NT2/D1 (cell line): ENCODE results near the gene EPB41L4B.

Experiments
- DNase-seq: peaks from one replicate; pipeline ENCODE4 v3.0.0-alpha.2; 2011; ENCODE audit warnings: low read depth, low spot score
- H3K27me3 ChIP-seq: 2 replicates; pipeline ENCODE4 v1.6.0; 2011; ENCODE audit warnings: mild to moderate bottlenecking; ENCODE audit not compliant: insufficient read length, insufficient read depth
- H3K36me3 ChIP-seq: 2 replicates; pipeline ENCODE4 v1.6.1; 2011; ENCODE audit warnings: mild to moderate bottlenecking, low read length, mixed read lengths; ENCODE audit not compliant: insufficient read depth, insufficient read length
- H3K4me1 ChIP-seq: 2 replicates; pipeline ENCODE4 v1.5.1; 2011; ENCODE audit not compliant: insufficient read depth, insufficient read length
- H3K4me3 ChIP-seq: 2 replicates; pipeline ENCODE4 v1.5.1; 2011; ENCODE audit warnings: low read depth; ENCODE audit not compliant: insufficient read length
- H3K9ac ChIP-seq: 2 replicates; pipeline ENCODE4 v1.6.0; 2011; ENCODE audit warnings: low read depth; ENCODE audit not compliant: insufficient read length
- H3K9me3 ChIP-seq: 2 replicates; pipeline ENCODE4 v1.5.1; 2011; ENCODE audit warnings: mild to moderate bottlenecking, low read length; ENCODE audit not compliant: insufficient read depth
- SUZ12 ChIP-seq: IDR thresholded peaks from 2 replicates; pipeline ENCODE4 v1.6.1; 2011; ENCODE audit not compliant: insufficient read length, insufficient read depth; ENCODE audit errors: extremely low read depth
- YY1 ChIP-seq: IDR thresholded peaks from 2 replicates; pipeline ENCODE4 v1.6.1; 2011; ENCODE audit not compliant: insufficient read length, insufficient read depth
- ZNF274 ChIP-seq: IDR thresholded peaks from 2 replicates; pipeline ENCODE4 v1.6.1; 2011; ENCODE audit warnings: mild to moderate bottlenecking, low read depth, low read length

EPB41L4B gene

DNA sequence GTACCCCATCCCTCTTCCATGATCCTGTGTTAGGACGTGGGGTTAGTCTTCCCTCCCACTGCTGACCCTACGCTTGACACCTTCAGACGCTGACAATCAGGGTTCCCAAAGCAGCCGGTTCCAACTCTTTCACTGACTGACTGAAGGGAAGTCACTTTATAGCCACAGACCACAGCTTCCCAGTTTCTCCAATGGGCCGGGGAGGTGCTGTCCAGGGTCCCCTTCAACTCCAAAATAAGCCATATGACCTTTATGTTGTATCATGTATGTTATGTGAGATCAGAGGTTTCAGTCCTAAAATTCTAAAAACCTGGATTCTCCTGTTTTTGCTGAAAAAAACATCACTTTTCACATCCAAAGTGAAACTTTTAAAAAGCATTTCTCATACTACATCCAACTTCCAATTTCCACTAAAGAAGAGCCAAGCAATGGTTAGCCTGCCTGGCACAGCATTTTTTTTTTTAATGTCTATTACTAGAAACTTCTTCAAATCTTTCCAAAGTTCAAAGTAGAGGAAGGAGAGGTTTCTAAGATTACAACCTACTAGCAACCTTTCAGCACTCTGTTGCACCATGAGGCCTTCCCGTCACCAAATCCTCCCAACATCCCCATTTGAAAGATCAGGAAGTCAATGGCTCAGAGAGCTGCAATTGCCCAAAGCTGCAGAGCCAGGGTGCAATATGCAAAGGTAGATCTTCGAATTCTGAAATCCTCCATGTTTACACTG, 5.2 kb downstream of the EPB41L4B start:
- no peaks in the 10 kb centered on the region for H3K9me3 ChIP-seq
- no peaks in the 10 kb centered on the region for H3K27me3 ChIP-seq
- no peak for TF ChIP-seq ZNF274
- no peak for TF ChIP-seq SUZ12
- TF ChIP-seq YY1 = no peak
- H3K9ac ChIP-seq = no peak overlapping the region
- DNase-seq = no peak
- no peaks in the 10 kb centered on the region for H3K36me3 ChIP-seq
- H3K4me3 ChIP-seq = no peak overlapping the region
- peaks cover 7% of the 10 kb centered on the region for H3K4me1 ChIP-seq

DNA sequence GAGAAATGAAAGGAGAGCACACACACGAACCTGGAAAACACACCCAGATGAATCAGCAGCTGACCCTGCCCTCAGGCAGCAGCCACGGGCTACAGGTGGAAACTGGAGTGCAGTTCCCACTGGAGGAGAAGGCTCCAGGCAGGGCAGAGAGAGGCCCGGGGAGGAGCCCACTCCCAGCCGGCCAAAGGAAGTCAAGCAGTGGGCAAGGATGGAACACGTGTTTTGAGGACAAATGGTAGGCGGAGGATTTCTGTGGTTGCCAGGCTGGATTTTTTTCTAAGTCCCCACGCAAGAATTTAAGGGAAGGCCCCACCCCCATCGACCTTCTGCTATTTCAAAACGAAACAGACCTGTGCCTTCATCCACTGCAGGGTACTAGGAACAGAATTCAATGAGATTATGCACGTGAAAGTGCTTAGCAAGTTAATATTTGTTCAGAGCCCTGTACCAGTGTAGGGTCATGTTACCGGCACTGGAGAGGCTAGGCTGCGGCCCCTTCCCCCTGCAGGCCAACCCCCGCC, 6.8 kb downstream of the EPB41L4B start:
- no peaks in the 10 kb centered on the region for H3K27me3 ChIP-seq
- H3K36me3 ChIP-seq = peaks cover 2% of the 10 kb centered on the region
- H3K4me1 ChIP-seq = peaks cover 7% of the 10 kb centered on the region
- no peak for DNase-seq
- H3K9me3 ChIP-seq = no peaks in the 10 kb centered on the region
- no peak overlapping the region for H3K9ac ChIP-seq
- no peak overlapping the region for H3K4me3 ChIP-seq
- TF ChIP-seq ZNF274 (no peak), YY1 (no peak), SUZ12 (no peak)

DNA sequence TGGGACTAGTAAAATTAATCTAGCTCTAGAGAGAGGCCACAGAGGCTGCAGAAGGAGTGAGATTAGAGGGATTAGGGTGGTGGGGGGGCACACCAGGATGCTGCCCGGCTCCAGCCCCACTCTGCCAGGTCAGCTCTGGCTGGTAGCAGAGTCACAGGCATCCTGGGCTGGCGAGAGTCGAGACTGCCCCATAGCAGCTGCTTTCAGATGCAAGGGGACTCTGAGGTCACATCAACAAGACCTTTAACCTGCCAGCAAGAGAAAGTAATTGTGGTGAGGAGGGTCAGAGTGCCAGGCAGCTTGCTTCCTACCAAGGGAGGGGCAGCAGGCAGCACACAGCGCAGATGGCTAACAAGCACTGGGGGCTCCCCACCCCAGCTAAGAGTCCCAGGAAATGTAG, 7.5 kb downstream of the EPB41L4B start:
- no peak overlapping the region for H3K4me3 ChIP-seq
- peaks cover 7% of the 10 kb centered on the region for H3K4me1 ChIP-seq
- H3K9me3 ChIP-seq = no peaks in the 10 kb centered on the region
- peaks cover 2% of the 10 kb centered on the region for H3K36me3 ChIP-seq
- TF ChIP-seq SUZ12 = no peak
- TF ChIP-seq ZNF274 = no peak
- no peak for TF ChIP-seq YY1
- H3K27me3 ChIP-seq = no peaks in the 10 kb centered on the region
- no peak for DNase-seq
- H3K9ac ChIP-seq = no peak overlapping the region

DNA sequence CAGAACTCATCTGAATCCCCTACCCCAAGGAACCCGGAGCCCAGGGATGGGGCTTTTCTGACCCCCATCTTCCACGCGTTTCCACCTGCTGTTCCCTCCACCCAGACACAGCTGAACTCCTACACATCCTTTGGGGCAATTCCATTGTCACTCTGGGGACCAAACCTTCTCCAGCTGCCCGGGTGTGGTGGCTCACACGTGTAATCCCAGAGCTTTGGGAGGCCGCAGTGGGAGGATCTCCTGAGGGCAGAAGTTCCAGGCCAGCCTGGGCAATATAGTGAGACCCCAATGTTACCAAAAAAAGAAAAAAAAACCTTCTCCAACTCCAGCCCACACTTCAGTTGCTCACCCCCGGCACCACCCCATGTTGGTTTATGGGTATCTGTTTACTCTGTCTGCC, 8.1 kb downstream of the EPB41L4B start:
- no peak for DNase-seq
- H3K9me3 ChIP-seq = no peaks in the 10 kb centered on the region
- no peak overlapping the region for H3K4me3 ChIP-seq
- no peak overlapping the region for H3K9ac ChIP-seq
- peaks cover 7% of the 10 kb centered on the region for H3K4me1 ChIP-seq
- no peak for TF ChIP-seq ZNF274
- no peak for TF ChIP-seq YY1
- TF ChIP-seq SUZ12 = no peak
- H3K27me3 ChIP-seq = no peaks in the 10 kb centered on the region
- peaks cover 2% of the 10 kb centered on the region for H3K36me3 ChIP-seq

DNA sequence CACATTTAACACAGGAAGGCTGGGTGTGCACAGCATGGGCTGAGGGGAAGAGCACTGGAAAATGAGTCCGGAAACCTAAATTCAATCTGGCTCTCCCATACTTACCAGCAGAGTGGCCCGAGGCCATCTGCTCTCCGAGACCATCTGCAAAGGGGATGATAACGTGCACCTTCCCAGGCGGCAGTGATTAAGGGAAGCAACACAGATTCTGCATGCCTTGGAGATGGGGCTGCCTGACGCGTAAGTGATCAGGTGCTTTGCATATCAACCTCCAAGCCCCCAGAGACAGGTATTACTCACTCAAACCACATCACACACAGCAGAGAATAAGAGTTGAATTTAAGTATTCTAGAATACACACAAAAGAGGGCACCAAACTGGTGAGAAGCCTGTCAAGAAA, 9.1 kb downstream of the EPB41L4B start:
- Histone ChIP-seq H3K4me3 (no peak overlapping the region), H3K4me1 (peaks cover 11% of the 10 kb centered on the region), H3K9ac (no peak overlapping the region), H3K9me3 (no peaks in the 10 kb centered on the region), H3K27me3 (no peaks in the 10 kb centered on the region), H3K36me3 (peaks cover 2% of the 10 kb centered on the region)
- DNase-seq = no peak
- TF ChIP-seq YY1 (no peak), ZNF274 (no peak), SUZ12 (no peak)

DNA sequence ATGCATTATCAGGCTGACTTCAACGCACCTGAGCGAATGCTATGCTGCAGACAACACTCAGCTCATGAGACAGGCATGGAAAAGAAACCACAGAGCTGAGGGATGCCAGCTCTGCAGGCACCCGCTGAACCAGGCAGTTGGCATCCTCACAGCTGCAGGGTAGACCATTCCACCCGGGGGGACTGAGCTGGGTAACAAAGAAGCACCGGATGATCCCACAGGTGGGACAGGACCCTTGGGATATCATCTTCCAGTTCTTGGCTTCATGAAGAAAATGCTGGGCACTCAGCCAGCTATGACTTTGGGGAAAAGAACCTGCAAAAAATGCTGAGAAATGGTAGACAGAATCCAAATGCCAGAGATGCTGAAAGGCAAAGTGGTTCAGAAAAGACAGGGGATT, 9.6 kb downstream of the EPB41L4B start:
- Histone ChIP-seq H3K36me3 (peaks cover 2% of the 10 kb centered on the region), H3K9me3 (no peaks in the 10 kb centered on the region), H3K9ac (no peak overlapping the region), H3K4me1 (peaks cover 11% of the 10 kb centered on the region), H3K27me3 (no peaks in the 10 kb centered on the region), H3K4me3 (no peak overlapping the region)
- no peak for DNase-seq
- no peak for TF ChIP-seq YY1
- no peak for TF ChIP-seq ZNF274
- TF ChIP-seq SUZ12 = no peak

DNA sequence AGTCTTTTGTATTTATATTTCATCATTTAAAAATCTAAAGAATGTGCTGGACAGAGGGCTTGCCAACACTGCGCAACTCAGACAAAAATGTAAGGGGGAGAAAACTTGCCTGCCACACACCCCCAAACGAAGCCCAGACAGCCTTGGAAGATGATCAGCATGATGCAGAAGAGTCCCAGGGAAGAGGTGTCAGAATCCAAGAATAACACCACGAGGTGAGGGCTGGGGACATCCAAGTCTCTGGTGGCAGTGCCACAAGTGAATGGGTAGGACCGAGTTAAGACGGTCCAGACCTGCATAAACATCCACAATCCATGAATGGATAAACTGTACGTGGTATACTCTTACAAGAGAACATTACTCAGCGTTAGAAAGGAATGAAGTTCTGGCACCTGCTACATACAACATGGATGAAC, 10.4 kb downstream of the EPB41L4B start:
- Histone ChIP-seq H3K27me3 (no peaks in the 10 kb centered on the region), H3K4me3 (no peak overlapping the region), H3K9me3 (no peaks in the 10 kb centered on the region), H3K4me1 (peaks cover 9% of the 10 kb centered on the region), H3K9ac (no peak overlapping the region), H3K36me3 (peaks cover 2% of the 10 kb centered on the region)
- no peak for DNase-seq
- no peak for TF ChIP-seq ZNF274
- no peak for TF ChIP-seq SUZ12
- TF ChIP-seq YY1 = no peak
